GM23338 (cell line): Measurements from ENCODE around the gene NPDC1. TPM values are rescaled to one million over a fixed set of nuclear protein-coding genes. Genes with fewer than 3 reads are reported as not detected.
A peak's percentile ranks its signal among the peaks of the same experiment; 100 is the strongest.

Source experiments
- ATAC-seq: fragments of 200-7000 bp; cut with Tn5 transposase; 3 replicates; pipeline ENCODE4 v1.9.1; 2020
- DNase-seq: peaks from one replicate; pipeline ENCODE4 v3.0.0-alpha.2; 2015; ENCODE audit warnings: low spot score
- H2AFZ ChIP-seq: fragments of 200-600 bp; sonication (generic); 2 replicates; pipeline ENCODE4 v1.8.0; 2016; ENCODE audit warnings: antibody characterized with exemption, mild to moderate bottlenecking, moderate library complexity
- H3F3A ChIP-seq: fragments of 200-600 bp; sonication (generic); replicated peaks from 2 replicates; pipeline ENCODE4 v1.8.0; 2017; ENCODE audit warnings: antibody characterized with exemption, mixed run types, low read depth
- H3K27ac ChIP-seq: fragments of 200-600 bp; sonication (generic); 2 replicates; pipeline ENCODE4 v1.6.1; 2016; ENCODE audit warnings: low read depth
- H3K27me3 ChIP-seq: fragments of 200-600 bp; sonication (generic); 2 replicates; pipeline ENCODE4 v1.8.0; 2016; ENCODE audit warnings: mild to moderate bottlenecking, mixed run types, moderate library complexity; ENCODE audit not compliant: insufficient read depth
- H3K36me3 ChIP-seq: fragments of 200-600 bp; sonication (generic); 2 replicates; pipeline ENCODE4 v1.8.0; 2016; ENCODE audit warnings: mild to moderate bottlenecking; ENCODE audit not compliant: insufficient read depth
- H3K4me1 ChIP-seq: fragments of 200-600 bp; sonication (generic); 2 replicates; pipeline ENCODE4 v1.8.0; 2016; ENCODE audit warnings: mild to moderate bottlenecking, moderate library complexity; ENCODE audit not compliant: insufficient read depth
- H3K4me2 ChIP-seq: fragments of 200-600 bp; sonication (generic); 2 replicates; pipeline ENCODE4 v1.7.1; 2017; ENCODE audit warnings: mixed run types
- H3K4me3 ChIP-seq: fragments of 200-600 bp; sonication (generic); 2 replicates; pipeline ENCODE4 v1.6.1; 2016; ENCODE audit warnings: mixed run types
- H3K79me2 ChIP-seq: fragments of 200-600 bp; sonication (generic); replicated peaks from 2 replicates; pipeline ENCODE4 v1.8.0; 2017; ENCODE audit warnings: mild to moderate bottlenecking; ENCODE audit not compliant: insufficient read depth
- H3K9me2 ChIP-seq: fragments of 200-600 bp; sonication (generic); 2 replicates; pipeline ENCODE4 v1.8.0; 2017; ENCODE audit not compliant: insufficient read depth
- H4K20me1 ChIP-seq: fragments of 200-600 bp; sonication (generic); replicated peaks from 2 replicates; pipeline ENCODE4 v1.8.0; 2017; ENCODE audit warnings: mild to moderate bottlenecking; ENCODE audit not compliant: insufficient read depth
- H3K27ac Mint-ChIP-seq: 2 replicates; pipeline ENCODE4 v1.8.0; 2020; ENCODE audit warnings: inconsistent platforms, mild to moderate bottlenecking, moderate library complexity, mixed read lengths
- H3K27me3 Mint-ChIP-seq: 3 replicates; pipeline ENCODE4 v1.8.0; 2022; ENCODE audit warnings: low read depth, mild to moderate bottlenecking, moderate library complexity, mixed read lengths, inconsistent platforms; ENCODE audit not compliant: insufficient read depth, poor library complexity
- H3K36me3 Mint-ChIP-seq: 3 replicates; pipeline ENCODE4 v1.8.0; 2021; ENCODE audit warnings: low read depth, mild to moderate bottlenecking, inconsistent platforms, moderate library complexity, mixed read lengths
- H3K4me1 Mint-ChIP-seq: 3 replicates; pipeline ENCODE4 v1.8.0; 2020; ENCODE audit warnings: mild to moderate bottlenecking, inconsistent platforms, mixed read lengths
- H3K4me3 Mint-ChIP-seq: 3 replicates; pipeline ENCODE4 v1.8.0; 2021; ENCODE audit warnings: moderate library complexity, mild to moderate bottlenecking, inconsistent platforms, mixed read lengths
- H3K9me3 Mint-ChIP-seq: 3 replicates; pipeline ENCODE4 v1.8.0; 2020; ENCODE audit warnings: moderate library complexity, mild to moderate bottlenecking, inconsistent platforms, mixed read lengths
- CREB1 ChIP-seq: fragments of 250-450 bp; sonication (Bioruptor Pico); IDR thresholded peaks from 2 replicates; pipeline ENCODE4 v1.5.0; 2020; ENCODE audit warnings: low read depth, mild to moderate bottlenecking, moderate library complexity
- CTCF ChIP-seq, 2 experiments: fragments of 200-600 bp in 1 of 2; sonication (generic) in 1 of 2; conservative IDR thresholded peaks; 2 replicates each; pipeline versions ENCODE4 v1.5.1 to v1.6.1; 2016 to 2017; ENCODE audit warnings: antibody characterized with exemption in 2 of 2, low read depth in 2 of 2, mild to moderate bottlenecking in 2 of 2, moderate library complexity in 1 of 2
- JUNB ChIP-seq: IDR thresholded peaks from one replicate; pipeline ENCODE4 v1.6.1; 2016; ENCODE audit warnings: antibody characterized with exemption; ENCODE audit not compliant: unreplicated experiment
- NANOG ChIP-seq: IDR thresholded peaks from 2 replicates; pipeline ENCODE4 v1.6.1; 2016; ENCODE audit warnings: antibody characterized with exemption, borderline replicate concordance
- POLR2AphosphoS5 ChIP-seq: IDR thresholded peaks from 2 replicates; pipeline ENCODE4 v1.6.1; 2016; ENCODE audit warnings: antibody characterized with exemption, low read depth
- STAT1 ChIP-seq: IDR thresholded peaks from one replicate; pipeline ENCODE4 v1.6.1; 2016; ENCODE audit warnings: antibody characterized with exemption; ENCODE audit not compliant: unreplicated experiment
- ZNF114 ChIP-seq: fragments of 250-450 bp; sonication (Bioruptor Pico); IDR thresholded peaks from 2 replicates; pipeline ENCODE4 v1.5.0; 2020; ENCODE audit warnings: mild to moderate bottlenecking, moderate library complexity
- ZNF331 ChIP-seq: fragments of 250-450 bp; sonication (Bioruptor Pico); IDR thresholded peaks from 2 replicates; pipeline ENCODE4 v1.5.0; 2020; ENCODE audit warnings: low read depth, mild to moderate bottlenecking, moderate library complexity
- polyA plus RNA-seq: library from polyadenylated mRNA; unstranded; fragments of >200 nt; fragmentation: Nextera tagmentation; extraction: Ambion mirVana; gene quantifications from 2 replicates; pipeline ENCODE4 v1.2.1, GENCODE V29; 2016
- total RNA-seq: library from RNA; depleted of rRNA; stranded (reverse); fragments of >200 nt; shearing (Covaris generic); gene quantifications from 2 replicates; pipeline ENCODE4 v1.2.3, GENCODE V29; 2014
- TF ChIP-seq, protein P1 (sequence below): fragments of 250-450 bp; sonication (Bioruptor Pico); IDR thresholded peaks from 2 replicates; pipeline ENCODE4 v1.5.0; 2020; ENCODE audit warnings: mild to moderate bottlenecking, moderate library complexity

Gene NPDC1
- total and polyA plus RNA-seq, 2 experiments from 2014 or later = 34.3 to 35.5 TPM

- H3K27ac ChIP-seq = peak overlapping the region; percentile 47; the same call in 1 of the 2 replicates
- no peaks in the 10 kb centered on the region for H3K9me2 ChIP-seq
- no peak overlapping the region; the same call in 1 of the 2 replicates for H3K4me3 ChIP-seq
- peak overlapping the region; percentile 38 for H3K27ac Mint-ChIP-seq
- ATAC-seq (no peak), DNase-seq (peak; percentile 77)
- H4K20me1 ChIP-seq = 0 out of 2 replicates have a peak, but pooled peaks cover 3% of the 10 kb centered on the region
- no peaks in the 10 kb centered on the region; the same call in 2 of the 3 replicates for H3K9me3 Mint-ChIP-seq
- H3K36me3 Mint-ChIP-seq = no peaks in the 10 kb centered on the region; the same call in 2 of the 3 replicates
- H3K4me3 Mint-ChIP-seq = no peak overlapping the region; the same call in 2 of the 3 replicates
- H3K4me2 ChIP-seq = 0 out of 2 replicates have a peak overlapping the region, but pooled peaks have one; percentile 20
- peaks cover 29% of the 10 kb centered on the region for H3K4me1 ChIP-seq
- H3K4me1 Mint-ChIP-seq = peaks cover 22% of the 10 kb centered on the region
- H3K79me2 ChIP-seq = no peaks in the 10 kb centered on the region
- peaks cover 37% of the 10 kb centered on the region for H3K27me3 ChIP-seq
- no peaks in the 10 kb centered on the region for H3K36me3 ChIP-seq
- TF ChIP-seq CTCF (conservative IDR thresholded peaks at IDR 0.05; ENCODE audit: low read depth in 2 of 2) = no peak
- no peak for TF ChIP-seq ZNF114
- no peak for TF ChIP-seq JUNB
- peaks cover 46% of the 10 kb centered on the region for H3K27me3 Mint-ChIP-seq
- peaks cover 31% of the 10 kb centered on the region for H3F3A ChIP-seq
- no peak overlapping the region for H2AFZ ChIP-seq
Measured at GRCh38 chr9:137074657-137075274, 28.8 kb upstream of the NPDC1 start.

- Mint-ChIP-seq H3K4me1 (peaks cover 22% of the 10 kb centered on the region), H3K36me3 (no peaks in the 10 kb centered on the region; the same call in 2 of the 3 replicates), H3K27ac (no peak overlapping the region; the same call in 1 of the 2 replicates), H3K9me3 (no peaks in the 10 kb centered on the region; the same call in 2 of the 3 replicates), H3K27me3 (peaks cover 41% of the 10 kb centered on the region), H3K4me3 (no peak overlapping the region; the same call in 2 of the 3 replicates)
- Histone ChIP-seq H3K27ac (no peak overlapping the region), H3F3A (peaks cover 25% of the 10 kb centered on the region; the same call in 1 of the 2 replicates), H2AFZ (no peak overlapping the region), H3K27me3 (peaks cover 37% of the 10 kb centered on the region), H3K4me2 (no peak overlapping the region), H3K36me3 (no peaks in the 10 kb centered on the region), H3K9me2 (no peaks in the 10 kb centered on the region), H3K4me1 (peaks cover 30% of the 10 kb centered on the region), H3K79me2 (no peaks in the 10 kb centered on the region), H4K20me1 (peaks cover 3% of the 10 kb centered on the region; the same call in 1 of the 2 replicates), H3K4me3 (no peak overlapping the region; the same call in 1 of the 2 replicates)
- ATAC-seq (no peak), DNase-seq (no peak)
- no peak for TF ChIP-seq STAT1
- TF ChIP-seq POLR2AphosphoS5 = no peak
- no peak for TF ChIP-seq CTCF (conservative IDR thresholded peaks at IDR 0.05; ENCODE audit: low read depth in 2 of 2)
- TF ChIP-seq CREB1 (CRISPR knock-in tag) = no peak
- no peak for TF ChIP-seq JUNB
- TF ChIP-seq, protein P1, sequence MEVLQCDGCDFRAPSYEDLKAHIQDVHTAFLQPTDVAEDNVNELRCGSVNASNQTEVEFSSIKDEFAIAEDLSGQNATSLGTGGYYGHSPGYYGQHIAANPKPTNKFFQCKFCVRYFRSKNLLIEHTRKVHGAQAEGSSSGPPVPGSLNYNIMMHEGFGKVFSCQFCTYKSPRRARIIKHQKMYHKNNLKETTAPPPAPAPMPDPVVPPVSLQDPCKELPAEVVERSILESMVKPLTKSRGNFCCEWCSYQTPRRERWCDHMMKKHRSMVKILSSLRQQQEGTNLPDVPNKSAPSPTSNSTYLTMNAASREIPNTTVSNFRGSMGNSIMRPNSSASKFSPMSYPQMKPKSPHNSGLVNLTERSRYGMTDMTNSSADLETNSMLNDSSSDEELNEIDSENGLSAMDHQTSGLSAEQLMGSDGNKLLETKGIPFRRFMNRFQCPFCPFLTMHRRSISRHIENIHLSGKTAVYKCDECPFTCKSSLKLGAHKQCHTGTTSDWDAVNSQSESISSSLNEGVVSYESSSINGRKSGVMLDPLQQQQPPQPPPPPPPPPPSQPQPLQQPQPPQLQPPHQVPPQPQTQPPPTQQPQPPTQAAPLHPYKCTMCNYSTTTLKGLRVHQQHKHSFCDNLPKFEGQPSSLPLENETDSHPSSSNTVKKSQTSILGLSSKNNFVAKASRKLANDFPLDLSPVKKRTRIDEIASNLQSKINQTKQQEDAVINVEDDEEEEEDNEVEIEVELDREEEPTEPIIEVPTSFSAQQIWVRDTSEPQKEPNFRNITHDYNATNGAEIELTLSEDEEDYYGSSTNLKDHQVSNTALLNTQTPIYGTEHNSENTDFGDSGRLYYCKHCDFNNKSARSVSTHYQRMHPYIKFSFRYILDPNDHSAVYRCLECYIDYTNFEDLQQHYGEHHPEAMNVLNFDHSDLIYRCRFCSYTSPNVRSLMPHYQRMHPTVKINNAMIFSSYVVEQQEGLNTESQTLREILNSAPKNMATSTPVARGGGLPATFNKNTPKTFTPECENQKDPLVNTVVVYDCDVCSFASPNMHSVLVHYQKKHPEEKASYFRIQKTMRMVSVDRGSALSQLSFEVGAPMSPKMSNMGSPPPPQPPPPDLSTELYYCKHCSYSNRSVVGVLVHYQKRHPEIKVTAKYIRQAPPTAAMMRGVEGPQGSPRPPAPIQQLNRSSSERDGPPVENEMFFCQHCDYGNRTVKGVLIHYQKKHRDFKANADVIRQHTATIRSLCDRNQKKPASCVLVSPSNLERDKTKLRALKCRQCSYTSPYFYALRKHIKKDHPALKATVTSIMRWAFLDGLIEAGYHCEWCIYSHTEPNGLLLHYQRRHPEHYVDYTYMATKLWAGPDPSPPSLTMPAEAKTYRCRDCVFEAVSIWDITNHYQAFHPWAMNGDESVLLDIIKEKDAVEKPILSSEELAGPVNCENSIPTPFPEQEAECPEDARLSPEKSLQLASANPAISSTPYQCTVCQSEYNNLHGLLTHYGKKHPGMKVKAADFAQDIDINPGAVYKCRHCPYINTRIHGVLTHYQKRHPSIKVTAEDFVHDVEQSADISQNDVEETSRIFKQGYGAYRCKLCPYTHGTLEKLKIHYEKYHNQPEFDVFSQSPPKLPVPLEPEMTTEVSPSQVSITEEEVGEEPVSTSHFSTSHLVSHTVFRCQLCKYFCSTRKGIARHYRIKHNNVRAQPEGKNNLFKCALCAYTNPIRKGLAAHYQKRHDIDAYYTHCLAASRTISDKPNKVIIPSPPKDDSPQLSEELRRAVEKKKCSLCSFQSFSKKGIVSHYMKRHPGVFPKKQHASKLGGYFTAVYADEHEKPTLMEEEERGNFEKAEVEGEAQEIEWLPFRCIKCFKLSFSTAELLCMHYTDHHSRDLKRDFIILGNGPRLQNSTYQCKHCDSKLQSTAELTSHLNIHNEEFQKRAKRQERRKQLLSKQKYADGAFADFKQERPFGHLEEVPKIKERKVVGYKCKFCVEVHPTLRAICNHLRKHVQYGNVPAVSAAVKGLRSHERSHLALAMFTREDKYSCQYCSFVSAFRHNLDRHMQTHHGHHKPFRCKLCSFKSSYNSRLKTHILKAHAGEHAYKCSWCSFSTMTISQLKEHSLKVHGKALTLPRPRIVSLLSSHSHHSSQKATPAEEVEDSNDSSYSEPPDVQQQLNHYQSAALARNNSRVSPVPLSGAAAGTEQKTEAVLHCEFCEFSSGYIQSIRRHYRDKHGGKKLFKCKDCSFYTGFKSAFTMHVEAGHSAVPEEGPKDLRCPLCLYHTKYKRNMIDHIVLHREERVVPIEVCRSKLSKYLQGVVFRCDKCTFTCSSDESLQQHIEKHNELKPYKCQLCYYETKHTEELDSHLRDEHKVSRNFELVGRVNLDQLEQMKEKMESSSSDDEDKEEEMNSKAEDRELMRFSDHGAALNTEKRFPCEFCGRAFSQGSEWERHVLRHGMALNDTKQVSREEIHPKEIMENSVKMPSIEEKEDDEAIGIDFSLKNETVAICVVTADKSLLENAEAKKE (CRISPR knock-in tag) = no peak
- no peak for TF ChIP-seq ZNF331 (CRISPR knock-in tag)
- no peak for TF ChIP-seq ZNF114
- TF ChIP-seq NANOG = no peak
Measured at GRCh38 chr9:137073992-137074399, 28.0 kb upstream of the NPDC1 start.
